MCF 10A (cell line): ENCODE results near the gene OR4F6. TPM values are rescaled to one million over a fixed set of nuclear protein-coding genes. Genes with fewer than 3 reads are reported as not detected.

Experiments used
- BruUV-seq: library from RNA; stranded (reverse); fragments of 400-500 nt; replicated peaks from 2 replicates; lab custom pipeline; 2021; lab: Mats Ljungman, UMichigan
- CTCF ChIA-PET: fragments of 300-600 bp; sonication (Branson Sonifier 250); formaldehyde crosslinking; extraction: SDS; loops from one replicate; lab custom pipeline; 2021; ENCODE audit warnings: antibody characterized with exemption, inconsistent platforms; lab: Yijun Ruan, JAX
- POLR2A ChIA-PET: fragments of 300-600, 350-650 bp; sonication (Branson Sonifier 250); formaldehyde crosslinking; extraction: SDS; loops from one replicate; lab custom pipeline; 2020; ENCODE audit warnings: antibody characterized with exemption, inconsistent platforms; lab: Yijun Ruan, JAX
- DNase-seq: peaks from one replicate; pipeline ENCODE4 v3.0.0-alpha.2; 2018; ENCODE audit not compliant: unreplicated experiment
- H3K27ac Mint-ChIP-seq: one replicate; pipeline ENCODE4 v1.8.0; 2022; ENCODE audit warnings: mild to moderate bottlenecking, low read depth, mixed read lengths; ENCODE audit not compliant: unreplicated experiment
- H3K27me3 Mint-ChIP-seq: one replicate; pipeline ENCODE4 v1.8.0; 2022; ENCODE audit warnings: mixed read lengths; ENCODE audit not compliant: insufficient read depth, unreplicated experiment
- H3K36me3 Mint-ChIP-seq: one replicate; pipeline ENCODE4 v1.8.0; 2022; ENCODE audit warnings: mild to moderate bottlenecking, moderate library complexity, mixed read lengths; ENCODE audit not compliant: insufficient read depth, unreplicated experiment
- H3K4me1 Mint-ChIP-seq: one replicate; pipeline ENCODE4 v1.8.0; 2022; ENCODE audit warnings: mixed read lengths; ENCODE audit not compliant: insufficient read depth, unreplicated experiment
- H3K4me3 Mint-ChIP-seq: one replicate; pipeline ENCODE4 v1.8.0; 2022; ENCODE audit warnings: mild to moderate bottlenecking, moderate library complexity, mixed read lengths; ENCODE audit not compliant: unreplicated experiment
- H3K9me3 Mint-ChIP-seq: one replicate; pipeline ENCODE4 v1.8.0; 2022; ENCODE audit warnings: mixed read lengths; ENCODE audit not compliant: unreplicated experiment
- intact Hi-C: fragments of 100-400 bp; cut with micrococcal nuclease; formaldehyde crosslinking; loops from 2 replicates; pipeline ENCODE4 v1.14.1; 2022
- total RNA-seq: library from RNA; stranded (reverse); gene quantifications from 2 replicates; pipeline ENCODE4 v1.2.3, GENCODE V29; 2022
- TF ChIP-seq, protein P1 (sequence below): fragments of 200-600 bp; IDR thresholded peaks from one replicate; pipeline ENCODE4 v1.8.0; 2022; ENCODE audit warnings: antibody characterized with exemption, mild to moderate bottlenecking; ENCODE audit not compliant: unreplicated experiment

The OR4F6 gene
- total RNA-seq, 1 experiment from 2014 or later = not detected

- peak; percentile 33 for DNase-seq
- H3K9me3 Mint-ChIP-seq = no peaks in the 10 kb centered on the region
- no peaks in the 10 kb centered on the region for H3K36me3 Mint-ChIP-seq
- H3K27ac Mint-ChIP-seq = no peak overlapping the region
- intact Hi-C loops = no loop called here
- H3K4me1 Mint-ChIP-seq = no peaks in the 10 kb centered on the region
- no TSS peak for BruUV-seq
- ChIA-PET CTCF (no interaction called here), POLR2A (no interaction called here)
- TF ChIP-seq, protein P1, sequence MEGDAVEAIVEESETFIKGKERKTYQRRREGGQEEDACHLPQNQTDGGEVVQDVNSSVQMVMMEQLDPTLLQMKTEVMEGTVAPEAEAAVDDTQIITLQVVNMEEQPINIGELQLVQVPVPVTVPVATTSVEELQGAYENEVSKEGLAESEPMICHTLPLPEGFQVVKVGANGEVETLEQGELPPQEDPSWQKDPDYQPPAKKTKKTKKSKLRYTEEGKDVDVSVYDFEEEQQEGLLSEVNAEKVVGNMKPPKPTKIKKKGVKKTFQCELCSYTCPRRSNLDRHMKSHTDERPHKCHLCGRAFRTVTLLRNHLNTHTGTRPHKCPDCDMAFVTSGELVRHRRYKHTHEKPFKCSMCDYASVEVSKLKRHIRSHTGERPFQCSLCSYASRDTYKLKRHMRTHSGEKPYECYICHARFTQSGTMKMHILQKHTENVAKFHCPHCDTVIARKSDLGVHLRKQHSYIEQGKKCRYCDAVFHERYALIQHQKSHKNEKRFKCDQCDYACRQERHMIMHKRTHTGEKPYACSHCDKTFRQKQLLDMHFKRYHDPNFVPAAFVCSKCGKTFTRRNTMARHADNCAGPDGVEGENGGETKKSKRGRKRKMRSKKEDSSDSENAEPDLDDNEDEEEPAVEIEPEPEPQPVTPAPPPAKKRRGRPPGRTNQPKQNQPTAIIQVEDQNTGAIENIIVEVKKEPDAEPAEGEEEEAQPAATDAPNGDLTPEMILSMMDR = no peak
- peaks cover 84% of the 10 kb centered on the region for H3K27me3 Mint-ChIP-seq
- no peak overlapping the region for H3K4me3 Mint-ChIP-seq
Measured at GRCh38 chr15:101795455-101795854, 7.9 kb upstream of the OR4F6 start.

DNA sequence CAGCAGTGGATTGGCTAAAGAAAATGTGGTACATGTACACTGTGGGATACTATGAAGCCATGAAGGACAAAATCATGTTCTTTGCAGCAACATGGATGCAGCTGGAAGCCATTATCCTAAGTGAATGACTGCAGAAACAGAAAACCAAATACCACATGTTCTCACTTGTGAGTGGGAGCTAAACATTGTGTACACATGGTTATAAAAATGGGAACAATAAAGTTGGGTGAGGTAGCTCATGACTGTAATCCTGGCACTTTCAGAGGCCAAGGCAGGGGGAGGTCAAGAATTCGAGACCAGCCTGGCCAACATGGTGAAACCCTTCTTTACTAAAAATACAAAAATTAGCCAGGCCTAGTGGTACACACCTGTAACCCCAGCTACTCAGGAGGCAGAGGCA, 3.6 kb upstream of the OR4F6 start:
- Mint-ChIP-seq H3K4me1 (no peaks in the 10 kb centered on the region), H3K36me3 (no peaks in the 10 kb centered on the region), H3K27me3 (peaks cover 77% of the 10 kb centered on the region), H3K27ac (no peak overlapping the region), H3K4me3 (no peak overlapping the region), H3K9me3 (no peaks in the 10 kb centered on the region)
- TF ChIP-seq, protein P1 = no peak
- ChIA-PET POLR2A (no interaction called here), CTCF (interaction anchor here (0.7 kb wide), 1 partner anchor 16 kb away, joined by 3 read pairs; no protein-coding TSS in a partner anchor)
- no TSS peak for BruUV-seq
- DNase-seq = no peak
- intact Hi-C loops = no loop called here

DNA sequence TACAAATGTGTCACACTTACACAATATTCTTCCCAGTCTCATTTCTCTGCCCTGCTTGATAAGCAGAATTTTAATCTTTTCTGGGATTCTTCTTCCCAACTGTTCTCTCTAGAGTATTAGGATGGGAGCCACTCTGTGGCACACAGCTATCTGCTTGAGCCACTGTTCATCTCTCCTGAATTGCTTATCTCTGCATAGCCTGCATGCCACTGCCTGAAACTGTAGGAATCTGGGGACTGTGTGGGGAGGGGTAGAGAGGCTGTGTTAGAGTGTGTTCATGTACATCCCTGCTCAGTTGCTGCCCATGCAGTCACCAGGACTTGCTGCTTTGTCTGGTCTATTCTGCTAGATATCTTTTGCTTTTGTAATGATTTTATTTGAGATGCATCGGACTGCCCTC, 2.3 kb upstream of the OR4F6 start:
- ChIA-PET CTCF (no interaction called here), POLR2A (no interaction called here)
- no peaks in the 10 kb centered on the region for H3K36me3 Mint-ChIP-seq
- BruUV-seq = no TSS peak
- no peaks in the 10 kb centered on the region for H3K9me3 Mint-ChIP-seq
- intact Hi-C loops = no loop called here
- no peaks in the 10 kb centered on the region for H3K4me1 Mint-ChIP-seq
- peaks cover 80% of the 10 kb centered on the region for H3K27me3 Mint-ChIP-seq
- no peak for DNase-seq
- H3K4me3 Mint-ChIP-seq = no peak overlapping the region
- no peak overlapping the region for H3K27ac Mint-ChIP-seq
- TF ChIP-seq, protein P1 = no peak

- intact Hi-C loops = no loop called here
- DNase-seq = no peak
- TF ChIP-seq, protein P1 = no peak
- Mint-ChIP-seq H3K9me3 (no peaks in the 10 kb centered on the region), H3K27ac (no peak overlapping the region), H3K27me3 (peaks cover 61% of the 10 kb centered on the region), H3K4me3 (no peak overlapping the region), H3K36me3 (no peaks in the 10 kb centered on the region), H3K4me1 (no peaks in the 10 kb centered on the region)
- ChIA-PET CTCF (no interaction called here), POLR2A (no interaction called here)
- BruUV-seq = no TSS peak
Measured at GRCh38 chr15:101803676-101804075, 367 bp downstream of the OR4F6 start.
